Measurements from ENCODE around the gene AATK. TPM values are rescaled to one million over a fixed set of nuclear protein-coding genes. Genes with fewer than 3 reads are reported as not detected.

The AATK gene
- total and polyA plus RNA-seq, 9 of the 15 experiments (the other 6 are each of a cell fraction or from before 2014, with no cell fraction given) = 0.11 to 0.55 (median 0.38) TPM; not detected in 5

- no peak for TF ChIP-seq HMG20A (CRISPR knock-in tag; conservative IDR thresholded peaks at IDR 0.05)
- no peak for TF ChIP-seq ERF (CRISPR knock-in tag; IDR thresholded peaks at IDR 0.05)
- TF ChIP-seq ZNF354B (CRISPR knock-in tag; IDR thresholded peaks at IDR 0.05) = no peak
- TF ChIP-seq WHSC1 (IDR thresholded peaks at IDR 0.05; ENCODE audit: low read length) = no peak
- no peak for TF ChIP-seq TRIM24 (IDR thresholded peaks at IDR 0.05)
- TF ChIP-seq ZNF24 (IDR thresholded peaks at IDR 0.05) = peak; percentile 57; the same call in 1 of the 2 replicates
- TF ChIP-seq ZNF277 (CRISPR knock-in tag; IDR thresholded peaks at IDR 0.05; ENCODE audit: borderline replicate concordance) = no peak
- TF ChIP-seq ZNF699 (CRISPR knock-in tag; IDR thresholded peaks at IDR 0.05; ENCODE audit: insufficient replicate concordance) = no peak
- no peak for TF ChIP-seq ELF2 (CRISPR knock-in tag; IDR thresholded peaks at IDR 0.05)
- no peak for TF ChIP-seq NFYB (IDR thresholded peaks at IDR 0.05; ENCODE audit: extremely low read depth, insufficient read length)
- TF ChIP-seq ZNF589 (CRISPR knock-in tag; IDR thresholded peaks at IDR 0.05; ENCODE audit: low read depth) = no peak
- TF ChIP-seq ZBTB34 (CRISPR knock-in tag; IDR thresholded peaks at IDR 0.05) = no peak
- TF ChIP-seq ZBTB17 (CRISPR knock-in tag; IDR thresholded peaks at IDR 0.05) = no peak; the same call in 1 of the 2 replicates
- no peak for TF ChIP-seq ELF4 (CRISPR knock-in tag; IDR thresholded peaks at IDR 0.05)
- no peak for TF ChIP-seq TSC22D4 (tag; IDR thresholded peaks at IDR 0.05)
- TF ChIP-seq CHCHD3 (CRISPR knock-in tag; IDR thresholded peaks at IDR 0.05) = no peak
- TF ChIP-seq GTF2E2 (tag; IDR thresholded peaks at IDR 0.05) = no peak
- no peak for TF ChIP-seq RERE (CRISPR knock-in tag; IDR thresholded peaks at IDR 0.05; ENCODE audit: borderline replicate concordance)
- TF ChIP-seq CAMTA2 (CRISPR knock-in tag; conservative IDR thresholded peaks at IDR 0.05) = no peak
- TF ChIP-seq SIX5 (IDR thresholded peaks at IDR 0.05; ENCODE audit: borderline replicate concordance in 1 of 2, insufficient read depth in 1 of 2, low read depth in 1 of 2, low read length in 2 of 2) = no peak
- no peak for TF ChIP-seq CREB3 (tag; conservative IDR thresholded peaks at IDR 0.05; ENCODE audit: low read depth)
Observed at GRCh38 chr17:81101614-81102306, 64.3 kb downstream of the AATK start (continued).
